ENCODE measurements around the gene SH3BP4.

SH3BP4 gene

DNA sequence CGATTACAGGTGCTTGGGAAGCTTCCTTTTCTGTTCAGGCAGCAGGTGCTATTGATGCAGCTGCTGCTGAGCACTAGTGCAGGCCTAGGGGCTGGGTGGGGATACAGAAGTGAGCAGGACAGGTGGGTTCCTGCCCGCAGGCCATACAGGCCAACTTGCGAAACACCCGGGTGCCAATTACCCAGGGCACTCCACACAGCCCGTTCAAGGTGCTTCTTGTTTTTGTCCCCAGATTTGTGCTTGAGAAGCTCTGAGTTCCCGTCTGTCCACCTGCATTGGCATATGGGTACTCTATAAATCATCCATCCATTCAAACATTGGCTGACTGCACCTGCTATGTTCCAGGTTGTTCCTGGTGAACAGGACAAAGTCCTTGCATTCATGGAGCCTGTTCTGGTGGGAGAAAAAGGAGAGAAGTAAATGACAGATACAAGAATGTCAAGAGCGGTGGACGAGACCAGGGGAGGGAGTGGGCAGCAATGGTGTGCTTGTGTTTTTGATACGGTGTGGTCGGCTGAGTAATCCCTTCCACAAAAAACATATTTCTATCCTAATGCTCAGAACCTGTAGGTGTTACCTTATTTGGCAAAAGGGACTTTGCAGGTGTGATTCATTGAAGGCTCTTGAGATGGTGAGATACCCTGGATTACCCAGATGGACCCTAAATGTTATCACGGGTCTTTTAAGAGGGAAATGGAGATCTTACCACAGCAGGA lies 31.4 kb downstream of the SH3BP4 start:
- DNase-seq, result no peak

DNA sequence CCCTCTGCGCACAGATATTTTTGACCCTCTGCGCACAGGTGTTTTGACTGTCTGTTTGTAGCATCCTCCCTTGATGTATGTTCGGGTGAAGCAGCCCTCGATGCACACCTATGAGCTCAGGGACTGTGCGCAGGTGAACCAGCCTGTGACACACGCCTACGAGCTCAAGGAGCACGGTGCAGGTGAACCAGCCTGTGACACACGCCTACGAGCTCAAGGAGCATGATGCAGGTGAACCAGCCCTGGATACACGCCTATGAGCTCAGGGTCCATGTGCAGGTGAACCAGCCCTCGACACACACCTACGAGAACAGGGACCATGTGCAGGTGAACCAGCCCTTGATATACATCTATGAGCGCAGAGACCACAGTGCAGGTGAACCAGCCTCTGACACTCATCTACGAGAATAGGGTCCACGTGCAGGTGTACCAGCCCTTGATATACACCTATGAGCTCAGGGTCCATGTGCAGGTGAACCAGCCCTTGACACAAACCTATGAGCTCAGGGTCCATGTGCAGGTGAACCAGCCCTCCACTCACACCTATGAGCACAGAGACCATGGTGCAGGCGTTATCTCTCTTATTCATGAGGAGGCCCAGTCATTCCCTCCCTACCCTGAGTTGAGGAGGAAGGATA lies 33.9 kb downstream of the SH3BP4 start:
- no peak for DNase-seq

GRCh38 chr2:234986390-234986789 lies 34.6 kb downstream of the SH3BP4 start:
- no peak for DNase-seq

DNA sequence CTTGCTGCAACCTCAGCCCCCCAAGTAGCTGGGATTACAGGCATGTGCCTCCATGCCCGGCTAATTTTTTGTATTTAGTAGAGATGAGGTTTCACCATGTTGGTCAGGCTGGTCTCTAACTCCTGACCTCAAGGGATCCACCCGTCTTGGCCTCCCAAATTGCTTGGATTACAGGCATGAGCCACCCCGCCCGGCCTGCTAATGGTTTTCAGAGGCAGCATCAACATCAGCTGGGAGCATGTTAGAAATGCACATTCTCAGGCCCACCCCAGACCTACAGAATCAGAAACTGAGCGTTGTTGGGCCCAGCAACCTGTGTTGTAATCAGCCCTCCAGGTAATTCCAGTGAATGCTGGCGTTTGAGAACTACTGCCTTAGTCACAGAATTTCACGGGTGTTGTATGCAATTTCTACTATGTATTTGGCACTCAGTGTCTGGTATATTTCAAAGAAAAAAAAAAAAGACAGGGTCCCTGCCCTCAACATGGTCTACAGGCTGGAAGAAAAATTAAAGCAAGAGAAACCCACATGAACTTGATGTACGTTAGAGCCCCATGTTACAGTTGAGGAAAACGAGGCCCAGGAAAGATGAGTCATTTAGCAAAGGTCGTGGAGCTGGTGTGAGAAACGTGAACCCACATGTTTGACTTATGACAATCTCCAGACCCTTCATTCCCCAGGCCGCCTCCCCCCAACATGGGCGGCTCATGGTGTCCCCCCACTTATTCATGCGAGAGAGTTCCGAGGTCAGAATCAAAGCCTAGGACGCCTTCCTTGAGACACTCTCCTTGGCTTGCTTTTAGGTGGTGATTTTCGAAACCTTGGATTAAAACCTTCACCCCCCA lies 35.3 kb downstream of the SH3BP4 start:
- DNase-seq, result no peak

DNA sequence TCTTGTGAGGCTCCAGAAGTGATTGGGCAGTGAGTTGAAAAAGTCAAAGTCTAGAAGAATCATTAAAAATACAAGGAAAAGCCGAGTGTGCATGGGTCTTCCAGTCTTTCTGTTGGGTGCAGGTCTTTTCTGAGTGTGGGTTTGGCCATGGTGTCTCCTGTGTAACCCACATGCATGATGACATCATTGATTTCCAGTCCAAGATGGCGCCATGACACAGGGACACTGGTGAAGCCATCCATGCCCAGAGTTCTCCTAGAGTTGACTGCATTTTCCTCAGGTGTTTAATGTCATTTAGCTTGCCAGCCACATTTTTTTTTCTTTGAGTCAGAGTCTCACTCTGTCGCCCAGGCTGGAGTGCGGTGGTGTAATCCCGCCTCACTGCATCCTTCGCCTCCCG lies 35.9 kb downstream of the SH3BP4 start:
- no peak for DNase-seq

- DNase-seq, result no peak
These were observed 36.7 kb downstream of the SH3BP4 start for GRCh38 chr2:234988491-234988890.

DNA sequence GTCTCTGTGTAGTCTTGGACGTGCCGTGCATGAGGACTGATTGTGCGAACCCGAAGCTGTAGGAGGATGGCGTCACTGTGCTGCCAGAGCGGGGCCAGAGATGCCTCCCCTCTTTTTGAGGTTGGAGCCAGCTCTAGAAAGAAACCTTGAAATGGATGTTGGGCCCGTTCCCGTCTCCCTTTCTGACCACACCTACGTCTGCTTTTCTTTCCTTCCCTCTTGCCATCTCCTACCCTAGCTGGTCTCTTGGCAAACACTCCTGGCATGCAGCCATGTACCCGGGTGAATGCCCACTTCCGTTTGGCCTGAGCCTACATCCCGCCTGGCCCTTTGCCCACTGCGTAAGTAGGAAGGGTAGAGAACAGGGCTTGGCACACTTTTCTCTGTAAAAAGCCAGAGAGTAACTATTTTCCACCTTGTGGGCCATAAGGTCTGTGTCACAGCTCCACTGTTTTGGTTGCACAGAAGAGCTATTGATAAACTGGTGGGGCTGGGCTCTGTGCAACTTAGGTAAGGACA lies 37.4 kb downstream of the SH3BP4 start:
- no peak for DNase-seq

GRCh38 chr2:234990300-234990699 lies 38.5 kb downstream of the SH3BP4 start:
- no peak for DNase-seq

DNA sequence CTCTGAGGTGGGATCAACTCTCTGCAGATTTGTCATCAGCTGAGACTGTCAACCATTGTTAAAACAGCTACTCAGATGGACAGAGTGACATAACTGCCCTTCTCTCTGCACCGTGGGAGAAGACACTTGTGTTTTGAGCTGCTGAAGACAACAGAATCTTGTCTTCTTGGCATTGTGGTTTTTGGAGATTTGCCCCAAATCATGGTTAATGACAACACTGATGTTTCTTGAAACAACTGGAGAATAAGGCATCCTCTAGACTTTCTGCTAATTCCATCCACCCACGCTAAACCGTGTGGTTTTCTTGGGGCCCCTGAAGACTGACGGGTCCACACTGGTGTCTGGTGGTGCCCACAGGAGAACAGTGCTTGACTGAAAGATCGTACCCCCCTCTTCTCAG lies 39.5 kb downstream of the SH3BP4 start:
- DNase-seq, result no peak

GRCh38 chr2:234991793-234992192 lies 40.0 kb downstream of the SH3BP4 start:
- no peak for DNase-seq

DNA sequence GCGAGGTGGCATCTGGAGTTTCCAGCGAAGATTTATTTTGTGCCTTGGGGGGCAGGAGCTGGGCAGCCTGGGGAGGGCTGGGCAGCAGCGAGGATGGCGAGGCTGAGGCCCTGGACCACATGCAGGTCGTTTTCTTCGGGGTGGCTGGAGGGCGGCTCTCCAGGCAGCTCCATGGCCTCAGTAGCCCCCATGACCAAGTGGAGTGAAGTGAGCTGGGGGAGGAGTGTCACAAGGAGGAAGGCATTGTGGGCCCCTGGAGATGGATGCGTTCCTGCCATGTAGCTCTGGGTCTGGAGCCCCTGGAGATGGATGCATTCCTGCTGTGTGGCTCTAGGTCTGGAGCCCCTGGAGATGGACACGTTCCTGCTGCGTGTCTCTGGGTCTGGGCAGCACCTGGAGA lies 40.4 kb downstream of the SH3BP4 start:
- DNase-seq, result no peak

DNA sequence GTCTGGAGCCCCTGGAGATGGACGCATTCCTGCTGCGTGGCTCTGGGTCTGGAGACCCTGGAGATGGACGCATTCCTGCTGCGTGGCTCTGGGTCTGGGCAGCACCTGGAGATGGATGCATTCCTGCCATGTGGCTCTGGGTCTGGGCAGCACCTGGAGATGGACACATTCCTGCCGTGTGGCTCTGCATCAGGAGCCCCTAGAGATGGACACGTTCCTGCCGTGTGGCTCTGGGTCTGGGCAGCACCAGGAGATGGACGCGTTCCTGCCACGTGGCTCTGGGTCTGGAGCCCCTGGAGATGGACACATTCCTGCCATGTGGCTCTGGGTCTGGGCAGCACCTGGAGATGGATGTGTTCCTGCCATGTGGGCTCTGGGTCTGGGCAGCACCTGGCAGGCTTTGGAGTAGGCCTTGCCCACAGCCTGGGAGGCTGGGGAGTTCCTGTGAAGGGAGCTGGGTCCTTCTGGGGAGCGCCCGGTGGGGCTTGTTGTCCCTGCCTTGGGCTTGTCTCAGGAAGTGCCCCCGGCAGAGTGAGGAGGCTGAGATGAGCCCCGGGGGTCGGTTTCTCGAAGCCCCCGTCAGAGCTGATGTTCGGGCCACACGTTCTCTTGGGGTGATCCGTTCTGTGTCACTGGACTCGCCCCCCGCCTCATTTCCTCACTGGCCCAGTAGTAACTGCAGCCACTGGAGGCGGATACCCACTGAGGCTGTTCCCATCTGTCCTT lies 41.0 kb downstream of the SH3BP4 start:
- no peak for DNase-seq

- DNase-seq, result no peak
These were observed 41.7 kb downstream of the SH3BP4 start for GRCh38 chr2:234993541-234993981.

DNA sequence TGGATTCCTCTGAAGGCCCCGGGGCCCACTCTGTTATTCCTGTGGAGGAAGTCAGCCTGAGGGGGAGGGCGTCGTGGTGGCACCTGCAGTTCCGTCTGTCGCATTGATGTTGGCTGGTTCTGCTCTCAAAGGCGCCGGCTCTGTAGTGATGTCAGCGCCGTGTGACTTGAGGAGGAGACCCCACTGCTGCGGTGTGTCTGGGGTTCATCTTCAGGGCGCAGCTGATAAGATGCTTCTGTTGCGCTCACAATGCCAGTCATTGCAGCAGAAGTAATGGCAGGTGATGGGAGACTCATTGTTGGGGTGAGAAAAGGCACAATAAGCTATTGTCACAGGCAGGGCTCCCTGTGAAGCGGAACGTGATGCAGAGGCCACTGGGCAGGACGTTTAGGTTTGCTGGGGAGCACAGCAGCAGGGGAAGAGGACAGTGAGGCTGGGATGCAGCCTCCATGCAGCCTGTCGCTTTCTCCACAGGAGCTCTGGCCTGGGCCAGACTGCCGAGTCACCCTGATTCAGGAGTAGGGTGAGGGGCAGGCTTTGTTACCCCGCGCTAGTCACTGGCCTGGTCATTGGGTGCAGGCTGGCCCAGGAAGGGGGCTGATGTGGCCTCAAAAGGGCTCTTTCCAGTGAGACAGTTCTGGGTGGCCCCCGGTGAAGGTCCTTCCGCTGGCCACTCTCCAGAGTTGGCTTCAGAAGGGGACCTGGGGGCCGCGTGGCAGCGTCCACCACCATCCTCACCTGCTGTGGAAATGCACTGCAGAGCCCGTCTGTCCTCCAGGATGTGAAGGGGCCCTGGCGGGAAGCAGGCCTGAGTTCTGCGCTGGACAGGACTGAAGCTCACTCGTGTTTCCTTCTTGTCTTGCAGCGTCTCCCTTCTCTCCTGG lies 42.9 kb downstream of the SH3BP4 start:
- no peak for DNase-seq

- no peak for DNase-seq
These were observed 43.7 kb downstream of the SH3BP4 start for GRCh38 chr2:234995332-234996068.

- DNase-seq, result no peak
These were observed 44.5 kb downstream of the SH3BP4 start for GRCh38 chr2:234996069-234996940.

DNA sequence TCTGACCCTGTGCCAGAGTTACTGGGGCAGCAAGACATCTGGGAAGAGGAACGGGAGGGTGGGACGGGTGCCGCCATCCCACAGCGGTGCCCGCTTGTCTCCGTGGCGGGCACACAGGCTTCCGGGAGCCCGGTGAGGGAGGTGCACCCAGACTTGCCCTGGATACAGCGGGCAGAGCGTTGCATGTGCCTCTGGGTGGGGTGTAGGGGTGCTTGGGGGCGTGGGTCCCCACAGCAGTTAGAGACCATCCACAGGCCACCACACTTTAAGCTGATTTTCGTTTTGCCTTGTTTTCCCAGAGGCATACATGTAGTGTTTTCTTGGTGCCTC lies 45.1 kb downstream of the SH3BP4 start:
- no peak for DNase-seq

DNA sequence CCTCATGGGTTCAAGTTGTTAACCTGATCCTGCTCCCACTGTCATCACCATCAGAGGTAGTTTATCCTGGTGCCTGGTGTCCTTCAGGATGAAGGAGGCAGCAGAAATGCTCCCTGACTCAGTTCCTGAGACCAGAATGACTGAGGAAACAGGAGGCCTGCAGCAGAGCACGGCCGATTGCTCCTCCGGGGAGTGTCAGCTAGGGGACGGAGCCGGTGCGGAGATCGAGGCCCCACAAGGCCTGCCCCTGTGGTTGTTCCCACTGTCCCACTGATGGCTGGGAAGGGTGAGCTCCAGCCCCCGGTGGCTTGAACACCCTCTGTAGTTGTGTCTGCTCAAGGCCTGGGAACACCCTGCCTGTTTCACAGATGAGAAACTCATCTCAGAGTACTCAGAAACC lies 45.6 kb downstream of the SH3BP4 start:
- DNase-seq, result no peak

- DNase-seq, result no peak
These were observed 46.8 kb downstream of the SH3BP4 start for GRCh38 chr2:234998404-234999211.

All from stimulated activated CD4-positive, alpha-beta T cell treated with anti-CD3 and anti-CD28 coated beads, Interleukin-2, amount 100 ng/mL, for 48 hours (primary cell).